Endodermal cell (in vitro differentiated cells): ENCODE data around the gene NAALADL2. TPM values are rescaled to one million over a fixed set of nuclear protein-coding genes. Genes with fewer than 3 reads are reported as not detected.

Source experiments
- DNase-seq: peaks from one replicate; pipeline ENCODE4 v3.0.0-alpha.2; 2017
- H3K27ac ChIP-seq: 2 replicates; pipeline ENCODE4 v1.5.1; 2013; ENCODE audit warnings: mild to moderate bottlenecking, low read depth, low read length, moderate library complexity
- H3K27me3 ChIP-seq: 2 replicates; pipeline ENCODE4 v1.6.1; 2013; ENCODE audit warnings: mild to moderate bottlenecking, low read length, moderate library complexity; ENCODE audit not compliant: insufficient read depth, control insufficient read depth, poor library complexity, severe bottlenecking
- H3K36me3 ChIP-seq: 2 replicates; pipeline ENCODE4 v1.7.0; 2013; ENCODE audit warnings: mild to moderate bottlenecking, low read length, moderate library complexity; ENCODE audit not compliant: control insufficient read depth, insufficient read depth
- H3K4me1 ChIP-seq: one replicate; pipeline ENCODE4 v1.7.0; 2013; ENCODE audit warnings: low read length; ENCODE audit not compliant: control insufficient read depth, insufficient read depth
- H3K4me3 ChIP-seq: 2 replicates; pipeline ENCODE4 v1.5.1; 2013; ENCODE audit warnings: mild to moderate bottlenecking, low read length, moderate library complexity
- H3K9ac ChIP-seq: 2 replicates; pipeline ENCODE4 v1.6.1; 2013; ENCODE audit warnings: mild to moderate bottlenecking, low read length, moderate library complexity; ENCODE audit not compliant: poor library complexity, severe bottlenecking; ENCODE audit errors: extremely low read depth
- H3K9me3 ChIP-seq: 2 replicates; pipeline ENCODE4 v1.6.1; 2013; ENCODE audit warnings: mild to moderate bottlenecking, low read length, moderate library complexity; ENCODE audit not compliant: control insufficient read depth
- H3K27ac Mint-ChIP-seq: 2 replicates; pipeline ENCODE4 v1.8.0; 2020; ENCODE audit warnings: mixed read lengths
- H3K27me3 Mint-ChIP-seq: 2 replicates; pipeline ENCODE4 v1.8.0; 2021; ENCODE audit warnings: mild to moderate bottlenecking, mixed read lengths; ENCODE audit not compliant: insufficient read depth
- H3K36me3 Mint-ChIP-seq: 2 replicates; pipeline ENCODE4 v1.8.0; 2020; ENCODE audit warnings: low read depth, mixed read lengths
- H3K4me1 Mint-ChIP-seq: 2 replicates; pipeline ENCODE4 v1.8.0; 2020; ENCODE audit warnings: mixed read lengths
- H3K4me3 Mint-ChIP-seq: 2 replicates; pipeline ENCODE4 v1.8.0; 2020; ENCODE audit warnings: mild to moderate bottlenecking, moderate library complexity, mixed read lengths
- H3K9me3 Mint-ChIP-seq: 2 replicates; pipeline ENCODE4 v1.8.0; 2020; ENCODE audit warnings: mild to moderate bottlenecking, mixed read lengths
- CTCF ChIP-seq: fragments of 200-600 bp; sonication (generic); conservative IDR thresholded peaks from 2 replicates; pipeline ENCODE4 v1.5.0; 2021; ENCODE audit warnings: antibody characterized with exemption, mild to moderate bottlenecking
- WGBS, 2 experiments: methylation state at CpG; one replicate each; pipeline versions ENCODE4 v1.1.5 to v1.1.7; 2013; ENCODE audit warnings: missing lambda C conversion rate in 2 of 2, mixed read lengths in 1 of 2; ENCODE audit not compliant: insufficient coverage in 1 of 2, insufficient read length in 1 of 2; 5-methylcytosine and 5-hydroxymethylcytosine counted together
- total RNA-seq, 2 donors: library from RNA; stranded (reverse); fragmentation: NEBNext Ultra II Directional in 1 of 2; extraction: Animal tissue kit (Norgen Biotek cat#: 25700) in 1 of 2; gene quantifications; 2 replicates in 1 of 2; 3 replicates in 1 of 2; pipeline ENCODE4 v1.2.1, GENCODE V29; 2021

Gene NAALADL2
- total RNA-seq, 2 donors from 2014 or later = 1.6 to 1.8 TPM

- no peak overlapping the region for H3K27ac Mint-ChIP-seq
- no peak overlapping the region for H3K27ac ChIP-seq
- H3K36me3 Mint-ChIP-seq = peaks cover 1% of the 10 kb centered on the region
- no peaks in the 10 kb centered on the region for H3K9me3 Mint-ChIP-seq
- peaks cover 13% of the 10 kb centered on the region for H3K4me1 Mint-ChIP-seq
- H3K27me3 Mint-ChIP-seq = no peaks in the 10 kb centered on the region
- H3K9me3 ChIP-seq = no peaks in the 10 kb centered on the region
- H3K9ac ChIP-seq = no peak overlapping the region
- peaks cover 3% of the 10 kb centered on the region for H3K4me1 ChIP-seq
- no peaks in the 10 kb centered on the region for H3K27me3 ChIP-seq
- no peak overlapping the region for H3K4me3 ChIP-seq
- no peak for DNase-seq
- H3K36me3 ChIP-seq = no peaks in the 10 kb centered on the region
- 92 to 100% methylated on average over 1 to 3 of the region's 3 CpGs for WGBS, 2 experiments
- TF ChIP-seq CTCF = no peak
- no peak overlapping the region for H3K4me3 Mint-ChIP-seq
Observed at GRCh38 chr3:175397372-175397771, 538.2 kb downstream of the NAALADL2 start.

- Histone ChIP-seq H3K27ac (no peak overlapping the region), H3K9ac (no peak overlapping the region), H3K4me1 (peaks cover 3% of the 10 kb centered on the region), H3K4me3 (no peak overlapping the region), H3K36me3 (no peaks in the 10 kb centered on the region), H3K9me3 (no peaks in the 10 kb centered on the region), H3K27me3 (no peaks in the 10 kb centered on the region)
- 97% methylated on average over 2 of the region's 4 CpGs; no CpG with 5 or more reads in 1 of the 2 experiments for WGBS, 2 experiments
- H3K4me1 Mint-ChIP-seq = peaks cover 13% of the 10 kb centered on the region
- H3K27ac Mint-ChIP-seq = no peak overlapping the region
- DNase-seq = no peak
- TF ChIP-seq CTCF = no peak
- no peaks in the 10 kb centered on the region for H3K9me3 Mint-ChIP-seq
- no peak overlapping the region for H3K4me3 Mint-ChIP-seq
- no peaks in the 10 kb centered on the region for H3K27me3 Mint-ChIP-seq
- peaks cover 1% of the 10 kb centered on the region for H3K36me3 Mint-ChIP-seq
Observed at GRCh38 chr3:175398676-175399075, 539.5 kb downstream of the NAALADL2 start.

- H3K4me3 ChIP-seq = no peak overlapping the region
- DNase-seq = no peak
- no peaks in the 10 kb centered on the region for H3K27me3 ChIP-seq
- Mint-ChIP-seq H3K27ac (no peak overlapping the region), H3K4me3 (no peak overlapping the region), H3K9me3 (no peaks in the 10 kb centered on the region), H3K36me3 (peaks cover 1% of the 10 kb centered on the region), H3K4me1 (peaks cover 13% of the 10 kb centered on the region), H3K27me3 (no peaks in the 10 kb centered on the region)
- no peaks in the 10 kb centered on the region for H3K36me3 ChIP-seq
- peaks cover 3% of the 10 kb centered on the region for H3K4me1 ChIP-seq
- H3K9ac ChIP-seq = no peak overlapping the region
- no peaks in the 10 kb centered on the region for H3K9me3 ChIP-seq
- no peak overlapping the region for H3K27ac ChIP-seq
- 89 to 96% methylated on average over 4 to 5 of the region's 5 CpGs for WGBS, 2 experiments
- TF ChIP-seq CTCF = no peak
Observed at GRCh38 chr3:175399156-175399840, 540.2 kb downstream of the NAALADL2 start.
